ENCODE data around the gene FRMPD4. TPM values are rescaled to one million over a fixed set of nuclear protein-coding genes. Genes with fewer than 3 reads are reported as not detected.

FRMPD4 gene
- total RNA-seq, 3 donors from 2014 or later (not counting 1 experiment from before 2014, with no cell fraction given), result not detected

DNA sequence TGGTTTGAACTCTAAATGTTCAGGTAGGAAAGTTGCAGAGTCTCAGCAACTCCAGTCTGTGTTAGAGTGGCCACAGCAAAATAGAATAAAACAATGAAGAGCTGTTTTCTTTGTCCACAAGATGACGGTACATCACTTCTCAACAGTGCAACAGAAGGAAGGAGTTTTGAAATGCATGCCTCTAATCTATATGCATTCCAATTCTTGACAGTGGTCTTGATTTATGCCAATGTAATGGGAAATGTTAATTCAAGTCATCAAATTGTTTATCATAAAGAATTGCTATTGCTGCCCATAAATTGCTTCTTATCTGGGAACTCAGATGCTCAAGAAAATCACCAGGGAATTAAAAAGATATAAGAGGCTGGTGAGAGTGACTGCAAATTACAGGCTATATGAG is 457.4 kb downstream of the FRMPD4 start:
- no peaks in the 10 kb centered on the region for H3K9me3 ChIP-seq (ENCODE audit: control insufficient read depth, insufficient read depth, low read length)
- intact Hi-C loops (cut with micrococcal nuclease), result no loop called here
- H3K4me3 Mint-ChIP-seq, result no peak overlapping the region

DNA sequence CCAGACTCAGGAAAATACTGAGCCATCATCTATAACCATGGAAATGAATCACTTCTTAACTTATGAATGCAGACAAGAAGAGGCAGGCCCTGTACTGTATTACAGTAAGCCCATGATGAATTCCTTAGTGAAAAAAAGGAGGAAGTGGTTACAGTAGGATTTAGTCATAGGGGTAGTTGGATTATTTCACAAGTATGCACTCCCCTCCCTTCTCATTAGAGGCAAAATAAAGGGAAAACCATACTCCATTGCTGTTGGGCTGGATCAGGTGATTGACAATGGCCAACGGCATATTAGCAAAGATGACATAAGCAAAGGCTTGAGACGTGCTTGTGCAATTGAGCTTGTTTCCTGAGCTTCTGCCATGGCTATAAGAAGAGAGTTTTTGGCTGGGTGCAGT is 471.8 kb downstream of the FRMPD4 start:
- Mint-ChIP-seq H3K4me1 (no peaks in the 10 kb centered on the region), H3K27ac (no peak overlapping the region), H3K4me3 (no peak overlapping the region), H3K9me3 (no peaks in the 10 kb centered on the region), H3K36me3 (no peaks in the 10 kb centered on the region), H3K27me3 (ENCODE audit: low read depth in 2 of 2) (peaks cover 0 to 3% of the 10 kb centered on the region in 2 donors)
- Histone ChIP-seq H3K9me3 (ENCODE audit: control insufficient read depth, insufficient read depth, low read length) (no peaks in the 10 kb centered on the region), H3K36me3 (ENCODE audit: control insufficient read depth, insufficient read depth, low read length) (no peaks in the 10 kb centered on the region), H3K4me1 (ENCODE audit: control insufficient read depth, insufficient read depth, low read length) (no peaks in the 10 kb centered on the region), H3K27ac (ENCODE audit: low read length) (no peak overlapping the region), H3K27me3 (ENCODE audit: control insufficient read depth, insufficient read depth, low read length) (no peaks in the 10 kb centered on the region), H3K4me3 (ENCODE audit: low read length) (no peak overlapping the region)
- TF ChIP-seq, protein P1, sequence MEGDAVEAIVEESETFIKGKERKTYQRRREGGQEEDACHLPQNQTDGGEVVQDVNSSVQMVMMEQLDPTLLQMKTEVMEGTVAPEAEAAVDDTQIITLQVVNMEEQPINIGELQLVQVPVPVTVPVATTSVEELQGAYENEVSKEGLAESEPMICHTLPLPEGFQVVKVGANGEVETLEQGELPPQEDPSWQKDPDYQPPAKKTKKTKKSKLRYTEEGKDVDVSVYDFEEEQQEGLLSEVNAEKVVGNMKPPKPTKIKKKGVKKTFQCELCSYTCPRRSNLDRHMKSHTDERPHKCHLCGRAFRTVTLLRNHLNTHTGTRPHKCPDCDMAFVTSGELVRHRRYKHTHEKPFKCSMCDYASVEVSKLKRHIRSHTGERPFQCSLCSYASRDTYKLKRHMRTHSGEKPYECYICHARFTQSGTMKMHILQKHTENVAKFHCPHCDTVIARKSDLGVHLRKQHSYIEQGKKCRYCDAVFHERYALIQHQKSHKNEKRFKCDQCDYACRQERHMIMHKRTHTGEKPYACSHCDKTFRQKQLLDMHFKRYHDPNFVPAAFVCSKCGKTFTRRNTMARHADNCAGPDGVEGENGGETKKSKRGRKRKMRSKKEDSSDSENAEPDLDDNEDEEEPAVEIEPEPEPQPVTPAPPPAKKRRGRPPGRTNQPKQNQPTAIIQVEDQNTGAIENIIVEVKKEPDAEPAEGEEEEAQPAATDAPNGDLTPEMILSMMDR (IDR thresholded peaks at IDR 0.05), result no peak
- ATAC-seq (no peak), DNase-seq (no peak)
- intact Hi-C loops (cut with micrococcal nuclease), result no loop called here
- 70% methylated on average over 2 of the region's 2 CpGs for WGBS (ENCODE audit: insufficient coverage)

More for the DNA sequence above, 457.4 kb downstream of the FRMPD4 start:
- TF ChIP-seq, protein P1 (IDR thresholded peaks at IDR 0.05), result no peak
- Mint-ChIP-seq H3K36me3 (no peaks in the 10 kb centered on the region), H3K9me3 (peaks cover 0 to 2% of the 10 kb centered on the region in 2 donors), H3K27ac (no peak overlapping the region), H3K27me3 (ENCODE audit: low read depth in 2 of 2) (peaks cover 0 to 30% of the 10 kb centered on the region in 2 donors), H3K4me1 (no peaks in the 10 kb centered on the region)
- DNase-seq (no peak), ATAC-seq (no peak)
- no peak overlapping the region for H3K27ac ChIP-seq (ENCODE audit: low read length)
- H3K36me3 ChIP-seq (ENCODE audit: control insufficient read depth, insufficient read depth, low read length), result no peaks in the 10 kb centered on the region
- no peaks in the 10 kb centered on the region for H3K27me3 ChIP-seq (ENCODE audit: control insufficient read depth, insufficient read depth, low read length)
- no CpG with 5 or more reads among the region's 1 CpG for WGBS (ENCODE audit: insufficient coverage)
- no peak overlapping the region for H3K4me3 ChIP-seq (ENCODE audit: low read length)
- no peaks in the 10 kb centered on the region for H3K4me1 ChIP-seq (ENCODE audit: control insufficient read depth, insufficient read depth, low read length)

DNA sequence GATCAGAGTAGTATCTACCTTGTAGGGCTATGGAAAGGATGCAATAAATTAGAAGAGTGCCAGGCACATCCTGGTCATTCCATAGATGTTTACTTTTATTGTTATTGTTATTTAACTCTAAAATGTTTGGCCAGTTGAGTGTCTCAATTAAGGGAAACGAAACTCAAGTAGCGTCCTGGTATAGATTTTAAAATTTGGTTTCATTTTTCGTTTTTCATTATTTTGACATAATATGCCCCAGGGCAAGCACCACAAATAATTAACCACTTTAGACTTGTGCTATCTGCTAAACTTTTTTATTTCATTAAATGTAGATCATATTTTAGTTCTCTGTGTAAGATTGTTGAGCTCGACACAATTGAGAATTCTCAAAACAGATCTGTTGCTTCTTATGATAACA is 473.2 kb downstream of the FRMPD4 start:
- TF ChIP-seq, protein P1 (IDR thresholded peaks at IDR 0.05), result no peak
- DNase-seq (no peak), ATAC-seq (no peak)
- Mint-ChIP-seq H3K9me3 (no peaks in the 10 kb centered on the region), H3K36me3 (no peaks in the 10 kb centered on the region), H3K4me3 (no peak overlapping the region), H3K27me3 (ENCODE audit: low read depth in 2 of 2) (peaks cover 0 to 3% of the 10 kb centered on the region in 2 donors), H3K27ac (no peak overlapping the region), H3K4me1 (no peaks in the 10 kb centered on the region)
- WGBS (ENCODE audit: insufficient coverage), result no CpG with 5 or more reads among the region's 4 CpGs
- no peaks in the 10 kb centered on the region for H3K4me1 ChIP-seq (ENCODE audit: control insufficient read depth, insufficient read depth, low read length)
- no peaks in the 10 kb centered on the region for H3K27me3 ChIP-seq (ENCODE audit: control insufficient read depth, insufficient read depth, low read length)
- no peaks in the 10 kb centered on the region for H3K36me3 ChIP-seq (ENCODE audit: control insufficient read depth, insufficient read depth, low read length)
- intact Hi-C loops (cut with micrococcal nuclease), result no loop called here
- H3K9me3 ChIP-seq (ENCODE audit: control insufficient read depth, insufficient read depth, low read length), result no peaks in the 10 kb centered on the region
- no peak overlapping the region for H3K4me3 ChIP-seq (ENCODE audit: low read length)
- no peak overlapping the region for H3K27ac ChIP-seq (ENCODE audit: low read length)

DNA sequence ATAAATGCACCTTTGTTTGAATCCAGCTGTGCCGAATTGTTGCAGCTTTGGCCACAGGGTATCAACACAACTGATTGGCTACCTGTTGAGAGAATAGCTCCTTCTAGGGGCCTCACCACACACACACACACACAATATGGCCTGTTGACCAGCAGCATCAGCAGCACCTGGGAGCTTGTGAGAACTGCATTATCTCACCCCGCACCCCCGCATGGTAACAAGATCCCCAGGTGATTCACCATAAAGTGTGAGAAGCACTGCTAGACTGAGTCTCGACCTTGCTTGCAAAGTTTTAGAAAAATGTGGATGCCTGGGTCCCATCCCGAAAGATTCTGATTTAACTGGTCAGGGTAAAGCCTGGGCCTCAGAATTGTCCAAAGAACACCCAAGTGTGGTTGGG is 476.0 kb downstream of the FRMPD4 start:
- Histone ChIP-seq H3K36me3 (ENCODE audit: control insufficient read depth, insufficient read depth, low read length) (no peaks in the 10 kb centered on the region), H3K27me3 (ENCODE audit: control insufficient read depth, insufficient read depth, low read length) (no peaks in the 10 kb centered on the region), H3K9me3 (ENCODE audit: control insufficient read depth, insufficient read depth, low read length) (no peaks in the 10 kb centered on the region), H3K27ac (ENCODE audit: low read length) (no peak overlapping the region), H3K4me3 (ENCODE audit: low read length) (no peak overlapping the region), H3K4me1 (ENCODE audit: control insufficient read depth, insufficient read depth, low read length) (no peaks in the 10 kb centered on the region)
- no peak for DNase-seq
- intact Hi-C loops (cut with micrococcal nuclease), result no loop called here
- H3K9me3 Mint-ChIP-seq, result no peaks in the 10 kb centered on the region
- no peak for ATAC-seq
- H3K36me3 Mint-ChIP-seq, result no peaks in the 10 kb centered on the region
- no peaks in the 10 kb centered on the region for H3K4me1 Mint-ChIP-seq
- WGBS (ENCODE audit: insufficient coverage), result 89% methylated on average over 5 of the region's 5 CpGs
- TF ChIP-seq, protein P1 (IDR thresholded peaks at IDR 0.05), result no peak
- no peak overlapping the region for H3K27ac Mint-ChIP-seq
- H3K4me3 Mint-ChIP-seq, result no peak overlapping the region
- no peaks in the 10 kb centered on the region for H3K27me3 Mint-ChIP-seq (ENCODE audit: low read depth in 2 of 2)
